Ishikawa (cell line): ENCODE measurements around the gene ENTREP3.

Experiments used
- CEBPB ChIP-seq: IDR thresholded peaks from 2 replicates; pipeline ENCODE4 v1.6.1; 2012
- CREB1 ChIP-seq: IDR thresholded peaks from 2 replicates; pipeline ENCODE4 v1.6.1; 2012; ENCODE audit warnings: low read depth
- EGR1 ChIP-seq: IDR thresholded peaks from 2 replicates; pipeline ENCODE4 v1.6.1; 2012
- EP300 ChIP-seq: IDR thresholded peaks from 2 replicates; pipeline ENCODE4 v1.6.1; 2012; ENCODE audit warnings: borderline replicate concordance
- FOXM1 ChIP-seq: IDR thresholded peaks from 2 replicates; pipeline ENCODE4 v1.6.1; 2012; ENCODE audit warnings: low read depth, borderline replicate concordance
- MAX ChIP-seq: IDR thresholded peaks from 2 replicates; pipeline ENCODE4 v1.6.1; 2012
- NFIC ChIP-seq: IDR thresholded peaks from 2 replicates; pipeline ENCODE4 v1.6.1; 2012
- RAD21 ChIP-seq: IDR thresholded peaks from 2 replicates; pipeline ENCODE4 v1.6.1; 2012; ENCODE audit warnings: low read depth
- REST ChIP-seq: IDR thresholded peaks from 2 replicates; pipeline ENCODE4 v1.6.1; 2012; ENCODE audit warnings: low read depth, mild to moderate bottlenecking
- TAF1 ChIP-seq: IDR thresholded peaks from 2 replicates; pipeline ENCODE4 v1.6.1; 2012; ENCODE audit warnings: low read depth, mild to moderate bottlenecking
- TCF12 ChIP-seq: IDR thresholded peaks from 2 replicates; pipeline ENCODE4 v1.6.1; 2012; ENCODE audit warnings: low read depth
- TEAD4 ChIP-seq: IDR thresholded peaks from 2 replicates; pipeline ENCODE4 v1.6.1; 2012
- YY1 ChIP-seq: IDR thresholded peaks from 2 replicates; pipeline ENCODE4 v1.6.1; 2012; ENCODE audit warnings: low read depth
- ZBTB7A ChIP-seq: IDR thresholded peaks from 2 replicates; pipeline ENCODE4 v1.6.1; 2012; ENCODE audit warnings: low read depth
- TF ChIP-seq, protein P1 (sequence below): IDR thresholded peaks from 2 replicates; pipeline ENCODE4 v1.6.1; 2012

The ENTREP3 gene

GRCh38 chr1:155197901-155198546 lies 57.3 kb downstream of the ENTREP3 start:
- TF ChIP-seq CEBPB (no peak), ZBTB7A (no peak), TEAD4 (no peak), TAF1 (no peak), YY1 (no peak), EP300 (no peak), EGR1 (no peak), FOXM1 (no peak), NFIC (no peak), MAX (no peak), REST (no peak), RAD21 (no peak), TCF12 (no peak), CREB1 (no peak)
- TF ChIP-seq, protein P1, sequence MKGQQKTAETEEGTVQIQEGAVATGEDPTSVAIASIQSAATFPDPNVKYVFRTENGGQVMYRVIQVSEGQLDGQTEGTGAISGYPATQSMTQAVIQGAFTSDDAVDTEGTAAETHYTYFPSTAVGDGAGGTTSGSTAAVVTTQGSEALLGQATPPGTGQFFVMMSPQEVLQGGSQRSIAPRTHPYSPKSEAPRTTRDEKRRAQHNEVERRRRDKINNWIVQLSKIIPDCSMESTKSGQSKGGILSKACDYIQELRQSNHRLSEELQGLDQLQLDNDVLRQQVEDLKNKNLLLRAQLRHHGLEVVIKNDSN = no peak
